ENCODE data around the gene CDPF1. TPM values are rescaled to one million over a fixed set of nuclear protein-coding genes. Genes with fewer than 3 reads are reported as not detected.

Gene CDPF1
- total and polyA plus RNA-seq, 2 of the 13 experiments (the other 11 are each of a cell fraction or from before 2014, with no cell fraction given) = 5.2 to 8.1 TPM

GRCh38 chr22:46296257-46297150 is 46.4 kb upstream of the CDPF1 start, which contains the start of gene GTSE1 (continued):
- TF ChIP-seq ZNF318 (CRISPR knock-in tag; IDR thresholded peaks at IDR 0.05) (0 out of 2 replicates have a peak, but pooled peaks have one; percentile 7), RXRA (CRISPR knock-in tag; IDR thresholded peaks at IDR 0.05) (peak; percentile 50; the same call in 1 of the 2 replicates), MED1 (CRISPR knock-in tag; IDR thresholded peaks at IDR 0.05) (peak; percentile 43), ZNF749 (CRISPR knock-in tag; IDR thresholded peaks at IDR 0.05; ENCODE audit: borderline replicate concordance) (peak; percentile 99), ZNF282 (IDR thresholded peaks at IDR 0.05; ENCODE audit: partially characterized antibody) (no peak), TBX2 (CRISPR knock-in tag; IDR thresholded peaks at IDR 0.05; ENCODE audit: borderline replicate concordance) (no peak), ZNF337 (CRISPR knock-in tag; IDR thresholded peaks at IDR 0.05; ENCODE audit: borderline replicate concordance, low read depth) (no peak), ZFP41 (CRISPR knock-in tag; IDR thresholded peaks at IDR 0.05; ENCODE audit: borderline replicate concordance) (no peak), ZNF75D (CRISPR knock-in tag; IDR thresholded peaks at IDR 0.05; ENCODE audit: borderline replicate concordance) (no peak), MEIS1 (CRISPR knock-in tag; IDR thresholded peaks at IDR 0.05; ENCODE audit: borderline replicate concordance) (no peak), ZNF510 (CRISPR knock-in tag; IDR thresholded peaks at IDR 0.05; ENCODE audit: low read depth) (no peak; the same call in 1 of the 2 replicates), GPBP1L1 (CRISPR knock-in tag; IDR thresholded peaks at IDR 0.05) (no peak), PHF5A (CRISPR knock-in tag; IDR thresholded peaks at IDR 0.05; ENCODE audit: low read depth, unreplicated experiment) (no peak), ELF1 (CRISPR knock-in tag; IDR thresholded peaks at IDR 0.05) (peak; percentile 99), MIER3 (CRISPR knock-in tag; IDR thresholded peaks at IDR 0.05; ENCODE audit: borderline replicate concordance) (no peak), ZNF598 (CRISPR knock-in tag; IDR thresholded peaks at IDR 0.05; ENCODE audit: borderline replicate concordance) (no peak), ZNF292 (CRISPR knock-in tag; IDR thresholded peaks at IDR 0.05; ENCODE audit: borderline replicate concordance, low read depth) (peak; percentile 7; the same call in 1 of the 2 replicates), ZSCAN25 (CRISPR knock-in tag; IDR thresholded peaks at IDR 0.05) (no peak), ZSCAN30 (CRISPR knock-in tag; IDR thresholded peaks at IDR 0.05) (no peak), NPAS2 (CRISPR knock-in tag; IDR thresholded peaks at IDR 0.05; ENCODE audit: borderline replicate concordance) (no peak)

Measured in HepG2 (cell line).